ENCODE data around the gene URB2.

DNA sequence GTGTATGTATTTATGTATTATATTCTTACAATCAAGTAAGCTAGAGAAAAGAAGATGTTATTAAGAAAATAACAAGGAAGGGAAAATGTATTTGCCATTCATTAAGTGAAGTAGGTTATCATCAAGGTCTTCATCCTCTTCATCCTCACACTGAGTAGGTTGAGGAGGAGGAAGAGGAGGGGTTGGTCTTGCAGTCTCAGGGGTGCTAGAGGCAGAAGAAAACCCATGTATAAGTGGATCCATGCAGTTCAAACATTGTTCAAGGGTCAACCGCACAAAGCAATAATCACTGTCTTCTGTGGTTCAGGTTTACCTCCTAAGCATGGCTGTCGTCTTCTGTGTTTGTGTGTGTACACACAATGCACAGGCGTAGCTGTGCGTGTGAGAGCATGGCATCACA is 16.9 kb downstream of the URB2 start:
- TF ChIP-seq, protein P1, sequence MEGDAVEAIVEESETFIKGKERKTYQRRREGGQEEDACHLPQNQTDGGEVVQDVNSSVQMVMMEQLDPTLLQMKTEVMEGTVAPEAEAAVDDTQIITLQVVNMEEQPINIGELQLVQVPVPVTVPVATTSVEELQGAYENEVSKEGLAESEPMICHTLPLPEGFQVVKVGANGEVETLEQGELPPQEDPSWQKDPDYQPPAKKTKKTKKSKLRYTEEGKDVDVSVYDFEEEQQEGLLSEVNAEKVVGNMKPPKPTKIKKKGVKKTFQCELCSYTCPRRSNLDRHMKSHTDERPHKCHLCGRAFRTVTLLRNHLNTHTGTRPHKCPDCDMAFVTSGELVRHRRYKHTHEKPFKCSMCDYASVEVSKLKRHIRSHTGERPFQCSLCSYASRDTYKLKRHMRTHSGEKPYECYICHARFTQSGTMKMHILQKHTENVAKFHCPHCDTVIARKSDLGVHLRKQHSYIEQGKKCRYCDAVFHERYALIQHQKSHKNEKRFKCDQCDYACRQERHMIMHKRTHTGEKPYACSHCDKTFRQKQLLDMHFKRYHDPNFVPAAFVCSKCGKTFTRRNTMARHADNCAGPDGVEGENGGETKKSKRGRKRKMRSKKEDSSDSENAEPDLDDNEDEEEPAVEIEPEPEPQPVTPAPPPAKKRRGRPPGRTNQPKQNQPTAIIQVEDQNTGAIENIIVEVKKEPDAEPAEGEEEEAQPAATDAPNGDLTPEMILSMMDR (conservative IDR thresholded peaks at IDR 0.05; ENCODE audit: low read depth in 2 of 2): no peak
- TF ChIP-seq EZH2 (IDR thresholded peaks at IDR 0.05; ENCODE audit: low read depth, unreplicated experiment) (no peak), POLR2AphosphoS5 (IDR thresholded peaks at IDR 0.05; ENCODE audit: low read depth) (no peak), ZNF114 (CRISPR knock-in tag; IDR thresholded peaks at IDR 0.05) (no peak)
